Skeletal muscle cell (primary cell): Measurements from ENCODE around the gene IST1.
A peak's percentile ranks its signal among the peaks of the same experiment; 100 is the strongest.
"Not testable (repeated sequence)": the region's sequence is repeated elsewhere in the genome, so short reads cannot be mapped to it uniquely, and the experiment has no call there.

ENCODE experiments used
- DNase-seq: peaks from one replicate; pipeline ENCODE4 v3.0.0-alpha.2; 2010; ENCODE audit warnings: low read depth
- H3K4me3 ChIP-seq: 2 replicates; pipeline ENCODE4 v1.5.1; 2011; ENCODE audit warnings: low read depth, mild to moderate bottlenecking, control low read depth, low read length, moderate library complexity

IST1 gene

GRCh38 chr16:71878911-71879310, 16.4 kb upstream of the IST1 start:
- DNase-seq, result no peak

GRCh38 chr16:71880176-71880575, 15.2 kb upstream of the IST1 start:
- H3K4me3 ChIP-seq, result no peak overlapping the region
- DNase-seq, result no peak

More at GRCh38 chr16:71878911-71879310, 16.4 kb upstream of the IST1 start:
- H3K4me3 ChIP-seq, result no peak overlapping the region

- peak; percentile 34 for DNase-seq
- peak overlapping the region; percentile 62 for H3K4me3 ChIP-seq
Observed at GRCh38 chr16:71882505-71883167, 12.7 kb upstream of the IST1 start.

GRCh38 chr16:71883168-71883848, 12.0 kb upstream of the IST1 start:
- DNase-seq, result no peak
- H3K4me3 ChIP-seq, result peak overlapping the region; percentile 62

GRCh38 chr16:71883849-71884638, 11.3 kb upstream of the IST1 start, which contains the start of gene ZNF821:
TSS of gene ZNF821 (minus strand) at chr16:71884182. CDS start at chr16:71879946, 4,236 bp downstream.
- H3K4me3 ChIP-seq, result peak within 1 kb of the TSS; percentile 62
- peak; percentile 33 for DNase-seq

GRCh38 chr16:71885261-71885650, 10.1 kb upstream of the IST1 start:
- no peak overlapping the region for H3K4me3 ChIP-seq
- DNase-seq, result no peak

GRCh38 chr16:71889147-71889546, 6.2 kb upstream of the IST1 start:
- no peak for DNase-seq
- no peak overlapping the region for H3K4me3 ChIP-seq

- peak overlapping the region; percentile 99 for H3K4me3 ChIP-seq
- DNase-seq, result no peak
Observed at GRCh38 chr16:71893888-71894228, 1.5 kb upstream of the IST1 start.

GRCh38 chr16:71894229-71894920, 956 bp upstream of the IST1 start:
- no peak for DNase-seq
- peak overlapping the region; percentile 99 for H3K4me3 ChIP-seq

GRCh38 chr16:71895679-71896365, 491 bp downstream of the IST1 start:
- DNase-seq, result no peak
- H3K4me3 ChIP-seq, result peak overlapping the region; percentile 99

- H3K4me3 ChIP-seq, result peak overlapping the region; percentile 99
- no peak for DNase-seq
Observed at GRCh38 chr16:71896764-71897368, 1.5 kb downstream of the IST1 start.

- DNase-seq, result no peak
- no peak overlapping the region for H3K4me3 ChIP-seq
Observed at GRCh38 chr16:71899171-71899570, 3.8 kb downstream of the IST1 start.

- DNase-seq, result no peak
- no peak overlapping the region for H3K4me3 ChIP-seq
Observed at GRCh38 chr16:71902656-71903365, 7.5 kb downstream of the IST1 start.

GRCh38 chr16:71903608-71904007, 8.3 kb downstream of the IST1 start:
- no peak overlapping the region for H3K4me3 ChIP-seq
- DNase-seq, result no peak

GRCh38 chr16:71904239-71904638, 8.9 kb downstream of the IST1 start:
- no peak for DNase-seq
- H3K4me3 ChIP-seq, result no peak overlapping the region

- H3K4me3 ChIP-seq, result not testable (repeated sequence)
Observed at GRCh38 chr16:71905765-71906164, 10.4 kb downstream of the IST1 start.

GRCh38 chr16:71911121-71911520, 15.8 kb downstream of the IST1 start:
- no peak for DNase-seq
- no peak overlapping the region for H3K4me3 ChIP-seq

More at GRCh38 chr16:71905765-71906164, 10.4 kb downstream of the IST1 start:
- not testable (repeated sequence) for DNase-seq
